NB4 (cell line): ENCODE measurements around the gene ASTN1.

Experiments
- DNase-seq: peaks from one replicate; pipeline ENCODE4 v3.0.0; 2010; ENCODE audit warnings: low read depth
- H3K4me3 ChIP-seq: one replicate; pipeline ENCODE4 v1.5.1; 2011; ENCODE audit warnings: mild to moderate bottlenecking, low read depth, low read length, moderate library complexity
- CTCF ChIP-seq: IDR thresholded peaks from one replicate; pipeline ENCODE4 v1.5.1; 2012; ENCODE audit warnings: low read depth, low read length
- MAX ChIP-seq: IDR thresholded peaks from 2 replicates; pipeline ENCODE4 v1.6.1; 2011; ENCODE audit warnings: low read depth, low read length
- MYC ChIP-seq: IDR thresholded peaks from 2 replicates; pipeline ENCODE4 v1.6.1; 2011; ENCODE audit warnings: low read depth, low read length
- POLR2A ChIP-seq: IDR thresholded peaks from 2 replicates; pipeline ENCODE4 v1.6.1; 2011; ENCODE audit warnings: mild to moderate bottlenecking; ENCODE audit not compliant: insufficient read length; ENCODE audit errors: extremely low read depth

Gene ASTN1

GRCh38 chr1:177206831-177207355 is 42.4 kb upstream of the ASTN1 start:
- H3K4me3 ChIP-seq, result no peak overlapping the region
- no peak for DNase-seq
- no peak for TF ChIP-seq POLR2A
- no peak for TF ChIP-seq CTCF
- no peak for TF ChIP-seq MYC
- no peak for TF ChIP-seq MAX

GRCh38 chr1:177200290-177200689 is 35.8 kb upstream of the ASTN1 start:
- TF ChIP-seq CTCF (no peak), MYC (no peak), POLR2A (no peak), MAX (no peak)
- no peak for DNase-seq
- no peak overlapping the region for H3K4me3 ChIP-seq

- no peak overlapping the region for H3K4me3 ChIP-seq
- TF ChIP-seq CTCF (no peak), MYC (no peak), POLR2A (no peak), MAX (no peak)
- DNase-seq, result no peak
These were observed 33.7 kb upstream of the ASTN1 start for GRCh38 chr1:177198243-177198642.

GRCh38 chr1:177190308-177190970 is 25.9 kb upstream of the ASTN1 start:
- DNase-seq, result no peak
- H3K4me3 ChIP-seq, result no peak overlapping the region
- TF ChIP-seq MAX (no peak), POLR2A (no peak), CTCF (no peak), MYC (no peak)

- TF ChIP-seq MYC (no peak), CTCF (no peak), POLR2A (no peak), MAX (no peak)
- H3K4me3 ChIP-seq, result no peak overlapping the region
- DNase-seq, result no peak
These were observed 22.1 kb upstream of the ASTN1 start for GRCh38 chr1:177186639-177187038.
